Astrocyte (in vitro differentiated cells and primary cell): Measurements from ENCODE around the gene DNAJC6.

Experiments
- CTCF ChIP-seq: IDR thresholded peaks from 2 replicates; pipeline ENCODE4 v1.5.1; 2011; ENCODE audit warnings: low read depth, mild to moderate bottlenecking, inconsistent platforms, low read length, moderate library complexity; ENCODE audit not compliant: insufficient read depth
- EZH2 ChIP-seq: IDR thresholded peaks from 2 replicates; pipeline ENCODE4 v1.6.1; 2012; ENCODE audit warnings: mild to moderate bottlenecking, low read length, inconsistent platforms; ENCODE audit not compliant: insufficient read depth

GRCh38 chr1:65292861-65293593 is 16.3 kb upstream of the DNAJC6 start:
- no peak for TF ChIP-seq CTCF
- no peak for TF ChIP-seq EZH2
